Activated CD4-positive, alpha-beta T cell treated with anti-CD3 and anti-CD28 coated beads, Interleukin-2, Interleukin-6, amounts not matched to agents 100 ng/mL and 50 ng/mL, durations not matched to agents 16 hours and 8 hours (primary cell): Measurements from ENCODE around the gene OLFM4.

ENCODE experiments used
- DNase-seq: peaks from one replicate; pipeline ENCODE4 v3.0.0-alpha.2; 2020

OLFM4 gene

GRCh38 chr13:53014495-53015443 is 13.8 kb upstream of the OLFM4 start:
- DNase-seq: no peak

GRCh38 chr13:53015971-53016370 is 12.6 kb upstream of the OLFM4 start:
- DNase-seq: no peak

DNA sequence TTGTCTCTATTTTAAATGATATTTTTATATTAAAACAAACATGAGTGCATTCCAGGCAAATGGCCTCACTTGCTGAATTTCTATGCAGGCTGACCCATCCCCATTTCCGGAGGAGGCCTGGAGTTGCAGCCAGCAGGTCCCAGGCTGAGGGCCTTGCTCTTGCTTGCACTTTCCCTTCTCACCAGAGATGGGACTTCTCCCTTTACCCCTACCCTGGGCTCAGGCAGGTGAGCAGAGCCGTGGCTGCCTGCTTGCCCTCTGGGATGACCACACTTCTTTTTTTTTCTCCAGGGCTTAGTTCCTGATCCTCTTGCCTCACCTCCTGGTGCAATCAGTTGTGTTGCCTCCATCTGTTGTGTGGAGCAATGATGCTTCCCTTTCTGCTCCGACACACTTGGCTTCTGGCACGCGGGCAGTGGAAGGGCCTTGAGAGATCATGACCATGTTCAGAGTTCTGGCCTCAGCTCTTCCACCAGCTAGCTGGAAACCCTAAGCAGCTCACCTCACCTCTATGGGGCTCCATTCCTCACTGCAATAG is 11.1 kb upstream of the OLFM4 start:
- DNase-seq: no peak

- no peak for DNase-seq
Observed at GRCh38 chr13:53018690-53019647, 9.6 kb upstream of the OLFM4 start.

DNA sequence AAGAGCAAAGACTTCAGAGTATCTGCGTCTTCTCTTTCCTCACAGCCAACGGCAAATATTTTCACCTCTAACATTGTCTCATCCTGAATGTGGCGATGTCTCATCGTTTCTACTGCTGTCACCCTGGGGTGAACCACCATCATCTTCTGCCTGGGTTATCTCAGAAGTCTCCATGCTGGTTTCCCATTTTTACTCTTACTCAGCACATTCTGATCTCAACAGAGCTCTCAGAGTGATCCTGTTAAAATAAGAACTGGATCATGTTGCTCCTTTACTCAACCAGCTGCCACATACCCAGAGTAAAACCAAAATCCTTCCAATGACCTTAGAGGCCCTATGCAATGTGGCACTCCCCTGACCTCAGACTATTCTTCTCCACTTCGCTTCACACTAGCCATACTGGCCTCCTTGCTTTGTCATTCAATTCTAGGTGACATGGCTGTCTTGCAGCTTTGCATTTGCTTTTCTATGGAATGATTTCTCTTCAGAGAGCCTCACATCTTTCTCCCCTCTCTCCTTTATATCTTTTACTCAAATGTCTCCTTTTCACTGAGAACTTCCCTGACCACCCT is 7.8 kb upstream of the OLFM4 start:
- DNase-seq: no peak

DNA sequence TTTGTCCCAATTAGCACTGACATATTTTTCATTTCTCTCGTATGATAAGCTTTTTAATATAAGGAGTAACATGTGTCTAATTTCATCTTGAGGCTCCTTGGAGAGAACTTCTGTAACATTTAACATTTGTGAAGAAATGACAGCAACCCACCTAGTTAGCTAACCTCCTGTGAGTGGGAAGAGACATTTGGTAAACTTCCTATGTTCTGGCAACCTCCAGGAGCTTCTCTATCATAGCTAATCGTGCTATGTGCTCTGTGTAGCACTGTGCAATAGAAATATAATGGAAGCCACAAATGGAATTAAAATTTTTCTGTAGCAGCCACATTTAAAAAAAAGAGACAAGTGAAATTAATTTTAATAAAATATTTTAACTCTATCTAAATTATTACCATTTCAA is 5.4 kb upstream of the OLFM4 start:
- no peak for DNase-seq

GRCh38 chr13:53028063-53028462 is 550 bp upstream of the OLFM4 start:
- no peak for DNase-seq

DNA sequence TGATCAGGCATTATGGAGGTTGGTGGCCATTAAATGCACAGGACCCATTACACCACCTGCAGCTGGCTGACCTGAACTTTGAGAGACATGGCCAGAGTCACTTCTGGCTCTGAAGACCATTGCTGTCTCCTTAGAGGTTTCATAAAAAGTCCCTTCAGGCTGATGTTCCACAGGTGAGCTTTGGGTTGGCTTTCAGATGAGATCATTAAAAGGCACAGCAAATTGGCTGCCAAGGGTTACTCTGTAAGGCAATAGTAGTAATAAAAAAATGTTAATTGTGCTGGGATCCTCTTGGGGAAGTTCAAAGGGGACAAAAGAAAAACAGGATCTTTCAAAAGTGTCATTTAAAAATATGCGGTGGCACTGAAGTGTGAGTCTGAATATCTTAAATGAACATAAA is 4.2 kb downstream of the OLFM4 start:
- no peak for DNase-seq

DNA sequence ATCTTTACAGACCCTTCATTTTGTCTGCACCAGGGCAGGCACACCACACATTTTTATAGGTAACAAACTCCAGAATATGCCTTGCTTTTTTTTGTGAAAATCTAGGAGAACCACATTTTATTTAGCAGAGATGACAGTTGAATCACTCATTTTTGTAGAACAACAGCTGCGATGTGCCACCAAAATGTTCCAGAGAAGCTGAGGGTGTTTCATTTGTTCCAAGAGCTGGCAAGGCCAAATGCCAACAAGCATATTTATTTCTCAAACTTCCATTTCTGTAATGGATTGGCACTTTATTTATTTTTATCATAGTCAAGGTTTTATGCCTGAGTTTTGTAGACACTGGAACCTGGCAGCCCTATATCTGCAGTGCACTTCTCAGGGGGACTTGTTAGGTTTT is 10.4 kb downstream of the OLFM4 start:
- DNase-seq: no peak

GRCh38 chr13:53041968-53042516 is 13.4 kb downstream of the OLFM4 start:
- no peak for DNase-seq

DNA sequence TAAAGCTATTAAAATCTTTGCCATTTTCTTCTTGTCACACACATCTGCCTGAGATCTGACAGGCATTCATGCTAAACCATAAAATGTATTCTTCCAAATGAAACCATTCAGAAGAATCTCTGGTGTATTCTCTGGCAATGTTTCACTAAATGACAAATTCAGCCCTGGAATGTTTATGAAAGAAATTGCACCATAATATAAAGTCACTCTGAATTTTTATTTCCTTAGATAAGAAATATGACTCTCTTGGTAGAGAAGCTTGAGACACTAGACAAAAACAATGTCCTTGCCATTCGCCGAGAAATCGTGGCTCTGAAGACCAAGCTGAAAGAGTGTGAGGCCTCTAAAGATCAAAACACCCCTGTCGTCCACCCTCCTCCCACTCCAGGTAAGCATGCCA is 14.3 kb downstream of the OLFM4 start:
- DNase-seq: no peak

GRCh38 chr13:53043398-53043797 is 14.8 kb downstream of the OLFM4 start:
- DNase-seq: no peak

GRCh38 chr13:53045189-53045588 is 16.6 kb downstream of the OLFM4 start:
- no peak for DNase-seq

GRCh38 chr13:53048880-53049279 is 20.3 kb downstream of the OLFM4 start:
- no peak for DNase-seq

GRCh38 chr13:53050151-53050550 is 21.5 kb downstream of the OLFM4 start:
- DNase-seq: no peak

DNA sequence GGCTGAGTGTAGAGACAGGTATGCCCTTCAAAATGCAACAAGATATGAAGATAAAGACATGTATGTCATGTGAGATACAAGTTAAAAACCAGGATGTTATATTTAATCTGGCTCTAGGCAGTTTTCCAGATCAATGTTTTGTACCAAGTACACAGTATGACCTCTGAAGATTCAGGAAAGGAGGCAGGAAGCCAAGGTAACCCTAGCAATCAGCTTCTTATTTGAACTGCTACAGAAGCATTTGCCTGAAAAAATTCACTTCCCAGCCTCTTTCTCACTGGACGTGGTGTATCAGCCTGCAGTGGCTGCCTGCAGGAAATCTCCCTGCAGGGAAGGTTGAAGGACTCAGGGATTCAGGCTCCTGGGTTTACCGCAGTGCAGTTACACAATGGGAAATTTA is 24.1 kb downstream of the OLFM4 start:
- no peak for DNase-seq

GRCh38 chr13:53054569-53054968 is 26.0 kb downstream of the OLFM4 start:
- DNase-seq: no peak

- DNase-seq: no peak
Observed at GRCh38 chr13:53058065-53058679, 29.6 kb downstream of the OLFM4 start.

GRCh38 chr13:53060840-53061490 is 32.4 kb downstream of the OLFM4 start:
- no peak for DNase-seq

- DNase-seq: no peak
Observed at GRCh38 chr13:53064731-53065130, 36.1 kb downstream of the OLFM4 start.

DNA sequence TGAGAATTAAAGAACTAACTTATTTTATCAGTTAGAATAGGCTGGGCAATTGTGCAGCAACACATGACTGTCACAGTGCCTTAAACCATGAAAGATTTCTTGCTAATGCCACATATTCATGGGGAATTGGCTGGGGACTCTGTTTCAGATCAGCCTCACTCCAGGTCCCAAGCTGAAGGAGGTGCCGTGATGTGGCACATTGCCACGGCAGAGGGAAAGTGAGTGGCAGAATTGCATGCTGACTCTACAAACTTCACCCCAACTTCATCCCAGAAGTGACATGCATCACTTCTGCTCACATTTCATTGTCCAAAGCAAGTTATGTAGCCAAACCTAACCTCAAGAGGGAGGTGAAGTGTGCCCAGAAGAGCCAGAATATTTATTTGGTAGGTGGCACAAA is 37.8 kb downstream of the OLFM4 start:
- DNase-seq: no peak
